ENCODE results near the gene KCNH8. TPM values are rescaled to one million over a fixed set of nuclear protein-coding genes. Genes with fewer than 3 reads are reported as not detected.
"Not testable (repeated sequence)": the region's sequence is repeated elsewhere in the genome, so short reads cannot be mapped to it uniquely, and the experiment has no call there.

The KCNH8 gene
- total RNA-seq, 2 donors from 2014 or later: 0.75 TPM; not detected in 1

- no peak for ATAC-seq
- peaks cover 14% of the 10 kb centered on the region for H3K27me3 Mint-ChIP-seq
- H3K36me3 Mint-ChIP-seq (ENCODE audit: low read depth): no peaks in the 10 kb centered on the region
- H3K4me1 Mint-ChIP-seq: no peaks in the 10 kb centered on the region
- H3K4me3 Mint-ChIP-seq: no peak overlapping the region
- H3K9me3 ChIP-seq (ENCODE audit: control insufficient read depth, low read length, poor library complexity, severe bottlenecking): no peaks in the 10 kb centered on the region
- DNase-seq: no peak
- H3K27ac Mint-ChIP-seq: no peak overlapping the region
These were observed 50.8 kb downstream of the KCNH8 start for GRCh38 chr3:19199131-19199530.

- DNase-seq: no peak
- Mint-ChIP-seq H3K27ac (no peak overlapping the region), H3K36me3 (ENCODE audit: low read depth) (peaks cover 2% of the 10 kb centered on the region), H3K4me3 (no peak overlapping the region), H3K4me1 (no peaks in the 10 kb centered on the region), H3K27me3 (peaks cover 26% of the 10 kb centered on the region)
- ATAC-seq: no peak
- H3K9me3 ChIP-seq (ENCODE audit: control insufficient read depth, low read length, poor library complexity, severe bottlenecking): no peaks in the 10 kb centered on the region
These were observed 54.0 kb downstream of the KCNH8 start for GRCh38 chr3:19202303-19202702.

DNA sequence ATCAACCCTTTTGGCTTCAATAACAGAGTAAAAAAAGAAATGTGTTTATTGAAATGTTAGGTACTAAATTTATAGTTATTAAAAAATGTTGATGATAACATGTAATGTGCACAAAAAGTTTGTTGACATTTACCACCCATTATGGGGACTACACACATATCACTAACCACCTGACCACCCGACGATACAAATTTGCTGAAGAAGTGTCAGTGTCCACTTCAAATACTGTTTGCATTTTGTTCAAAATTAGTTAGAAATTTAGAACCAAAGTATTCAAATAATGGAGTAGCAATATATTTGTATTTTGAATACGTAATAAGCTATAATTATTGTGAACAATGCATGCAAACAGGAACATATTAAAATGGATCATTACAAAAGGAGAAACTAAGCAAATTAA, 54.4 kb downstream of the KCNH8 start:
- H3K9me3 ChIP-seq (ENCODE audit: control insufficient read depth, low read length, poor library complexity, severe bottlenecking): no peaks in the 10 kb centered on the region
- Mint-ChIP-seq H3K27ac (no peak overlapping the region), H3K36me3 (ENCODE audit: low read depth) (peaks cover 2% of the 10 kb centered on the region), H3K4me3 (no peak overlapping the region), H3K4me1 (no peaks in the 10 kb centered on the region), H3K27me3 (peaks cover 26% of the 10 kb centered on the region)
- no peak for DNase-seq
- no peak for ATAC-seq

- H3K27me3 Mint-ChIP-seq: peaks cover 17% of the 10 kb centered on the region
- H3K36me3 Mint-ChIP-seq (ENCODE audit: low read depth): peaks cover 2% of the 10 kb centered on the region
- DNase-seq (no peak), ATAC-seq (no peak)
- no peaks in the 10 kb centered on the region for H3K9me3 ChIP-seq (ENCODE audit: control insufficient read depth, low read length, poor library complexity, severe bottlenecking)
- no peak overlapping the region for H3K27ac Mint-ChIP-seq
- H3K4me3 Mint-ChIP-seq: no peak overlapping the region
- H3K4me1 Mint-ChIP-seq: no peaks in the 10 kb centered on the region
These were observed 58.2 kb downstream of the KCNH8 start for GRCh38 chr3:19206540-19206939.

- ATAC-seq (no peak), DNase-seq (no peak)
- no peaks in the 10 kb centered on the region for H3K9me3 ChIP-seq (ENCODE audit: control insufficient read depth, low read length, poor library complexity, severe bottlenecking)
- Mint-ChIP-seq H3K27me3 (no peaks in the 10 kb centered on the region), H3K4me3 (no peak overlapping the region), H3K27ac (no peak overlapping the region), H3K36me3 (ENCODE audit: low read depth) (no peaks in the 10 kb centered on the region), H3K4me1 (no peaks in the 10 kb centered on the region)
These were observed 65.4 kb downstream of the KCNH8 start for GRCh38 chr3:19213603-19214220.

- Mint-ChIP-seq H3K4me1 (no peaks in the 10 kb centered on the region), H3K36me3 (ENCODE audit: low read depth) (no peaks in the 10 kb centered on the region), H3K27ac (no peak overlapping the region), H3K4me3 (no peak overlapping the region), H3K27me3 (no peaks in the 10 kb centered on the region)
- H3K9me3 ChIP-seq (ENCODE audit: control insufficient read depth, low read length, poor library complexity, severe bottlenecking): no peaks in the 10 kb centered on the region
- DNase-seq (no peak), ATAC-seq (no peak)
These were observed 67.1 kb downstream of the KCNH8 start for GRCh38 chr3:19215427-19215826.

GRCh38 chr3:19216669-19217337, 68.5 kb downstream of the KCNH8 start:
- H3K36me3 Mint-ChIP-seq (ENCODE audit: low read depth): no peaks in the 10 kb centered on the region
- no peaks in the 10 kb centered on the region for H3K27me3 Mint-ChIP-seq
- H3K4me3 Mint-ChIP-seq: no peak overlapping the region
- no peaks in the 10 kb centered on the region for H3K9me3 ChIP-seq (ENCODE audit: control insufficient read depth, low read length, poor library complexity, severe bottlenecking)
- ATAC-seq: no peak
- no peak overlapping the region for H3K27ac Mint-ChIP-seq
- no peak for DNase-seq
- no peaks in the 10 kb centered on the region for H3K4me1 Mint-ChIP-seq

- no peaks in the 10 kb centered on the region for H3K4me1 Mint-ChIP-seq
- no peaks in the 10 kb centered on the region for H3K36me3 Mint-ChIP-seq (ENCODE audit: low read depth)
- H3K4me3 Mint-ChIP-seq: no peak overlapping the region
- no peak overlapping the region for H3K27ac Mint-ChIP-seq
- H3K9me3 ChIP-seq (ENCODE audit: control insufficient read depth, low read length, poor library complexity, severe bottlenecking): no peaks in the 10 kb centered on the region
- no peak for ATAC-seq
- no peak for DNase-seq
- H3K27me3 Mint-ChIP-seq: no peaks in the 10 kb centered on the region
These were observed 72.0 kb downstream of the KCNH8 start for GRCh38 chr3:19220311-19220710.

- H3K4me1 Mint-ChIP-seq: no peaks in the 10 kb centered on the region
- ATAC-seq: no peak
- H3K36me3 Mint-ChIP-seq (ENCODE audit: low read depth): no peaks in the 10 kb centered on the region
- no peaks in the 10 kb centered on the region for H3K27me3 Mint-ChIP-seq
- no peak overlapping the region for H3K4me3 Mint-ChIP-seq
- no peak for DNase-seq
- no peaks in the 10 kb centered on the region for H3K9me3 ChIP-seq (ENCODE audit: control insufficient read depth, low read length, poor library complexity, severe bottlenecking)
- H3K27ac Mint-ChIP-seq: no peak overlapping the region
These were observed 72.8 kb downstream of the KCNH8 start for GRCh38 chr3:19221081-19221480.

DNA sequence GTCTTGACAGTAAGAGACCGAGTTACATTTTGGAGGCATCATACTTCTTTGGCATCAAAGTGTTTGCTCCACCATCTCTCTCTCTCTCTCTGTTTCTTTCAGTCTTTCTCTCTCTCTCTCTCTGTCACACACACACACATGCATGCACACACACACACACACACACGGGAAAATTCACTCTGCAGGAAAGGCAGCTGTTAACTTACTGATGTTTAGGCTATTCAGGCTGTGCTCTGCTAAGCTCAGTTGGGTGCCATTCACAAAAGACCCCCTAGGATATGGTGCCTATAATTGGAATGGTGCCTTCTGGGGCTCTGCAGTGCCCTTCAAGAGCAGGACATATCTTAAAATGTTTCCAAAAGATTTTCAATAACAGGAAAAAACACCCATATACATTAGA, 78.2 kb downstream of the KCNH8 start:
- H3K4me1 Mint-ChIP-seq: no peaks in the 10 kb centered on the region
- no peak for DNase-seq
- ATAC-seq: no peak
- no peaks in the 10 kb centered on the region for H3K27me3 Mint-ChIP-seq
- H3K4me3 Mint-ChIP-seq: no peak overlapping the region
- H3K36me3 Mint-ChIP-seq (ENCODE audit: low read depth): no peaks in the 10 kb centered on the region
- H3K9me3 ChIP-seq (ENCODE audit: control insufficient read depth, low read length, poor library complexity, severe bottlenecking): no peaks in the 10 kb centered on the region
- no peak overlapping the region for H3K27ac Mint-ChIP-seq

GRCh38 chr3:19228167-19228566, 79.9 kb downstream of the KCNH8 start:
- H3K9me3 ChIP-seq (ENCODE audit: control insufficient read depth, low read length, poor library complexity, severe bottlenecking): no peaks in the 10 kb centered on the region
- no peaks in the 10 kb centered on the region for H3K4me1 Mint-ChIP-seq
- ATAC-seq: no peak
- H3K36me3 Mint-ChIP-seq (ENCODE audit: low read depth): no peaks in the 10 kb centered on the region
- no peak overlapping the region for H3K4me3 Mint-ChIP-seq
- no peak overlapping the region for H3K27ac Mint-ChIP-seq
- no peak for DNase-seq
- no peaks in the 10 kb centered on the region for H3K27me3 Mint-ChIP-seq

- H3K36me3 Mint-ChIP-seq (ENCODE audit: low read depth): no peaks in the 10 kb centered on the region
- no peaks in the 10 kb centered on the region for H3K9me3 ChIP-seq (ENCODE audit: control insufficient read depth, low read length, poor library complexity, severe bottlenecking)
- H3K27me3 Mint-ChIP-seq: peaks cover 4% of the 10 kb centered on the region
- no peak overlapping the region for H3K4me3 Mint-ChIP-seq
- H3K4me1 Mint-ChIP-seq: no peaks in the 10 kb centered on the region
- DNase-seq (no peak), ATAC-seq (no peak)
- H3K27ac Mint-ChIP-seq: no peak overlapping the region
These were observed 80.8 kb downstream of the KCNH8 start for GRCh38 chr3:19229086-19229485.

DNA sequence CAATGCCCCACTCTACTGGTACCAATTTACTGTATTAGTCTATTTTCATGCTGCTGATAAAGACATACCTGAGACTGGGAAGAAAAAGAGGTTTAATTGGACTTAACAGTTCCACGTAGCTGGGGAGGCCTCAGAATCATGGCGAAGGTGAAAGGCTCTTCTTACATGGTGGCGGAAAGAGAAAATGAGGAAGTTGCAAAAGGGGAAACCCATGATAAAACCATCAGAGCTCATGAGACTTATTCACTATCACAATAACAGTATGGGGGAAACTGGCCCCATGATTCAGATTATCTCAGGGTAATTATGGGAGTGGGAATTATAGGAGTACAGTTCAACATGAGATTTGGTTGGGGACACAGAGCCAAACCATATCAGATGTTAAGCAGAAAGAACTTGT, 81.6 kb downstream of the KCNH8 start:
- not testable (repeated sequence) for ATAC-seq, H3K27me3 Mint-ChIP-seq, H3K4me3 Mint-ChIP-seq

GRCh38 chr3:19231792-19232461, 83.6 kb downstream of the KCNH8 start:
- no peak for ATAC-seq
- no peak overlapping the region for H3K27ac Mint-ChIP-seq
- H3K4me1 Mint-ChIP-seq: no peaks in the 10 kb centered on the region
- H3K36me3 Mint-ChIP-seq (ENCODE audit: low read depth): no peaks in the 10 kb centered on the region
- H3K9me3 ChIP-seq (ENCODE audit: control insufficient read depth, low read length, poor library complexity, severe bottlenecking): no peaks in the 10 kb centered on the region
- DNase-seq: no peak
- no peak overlapping the region for H3K4me3 Mint-ChIP-seq
- peaks cover 4% of the 10 kb centered on the region for H3K27me3 Mint-ChIP-seq

More for the DNA sequence above, 81.6 kb downstream of the KCNH8 start:
- H3K4me1 Mint-ChIP-seq; H3K36me3 Mint-ChIP-seq (ENCODE audit: low read depth); DNase-seq; H3K27ac Mint-ChIP-seq; H3K9me3 ChIP-seq (ENCODE audit: control insufficient read depth, low read length, poor library complexity, severe bottlenecking): not testable (repeated sequence)
